SJCRH30 (cell line): ENCODE measurements around the gene LSAMP. TPM values are rescaled to one million over a fixed set of nuclear protein-coding genes. Genes with fewer than 3 reads are reported as not detected.

Source experiments
- DNase-seq, 2 experiments: peaks; one replicate each; pipeline ENCODE4 v3.0.0-alpha.2; 2015 to 2020
- H3K27ac ChIP-seq: fragments of 250-450 bp; sonication (Bioruptor Pico); 2 replicates; pipeline ENCODE4 v1.5.1; 2020; ENCODE audit warnings: mild to moderate bottlenecking, moderate library complexity
- H3K27me3 ChIP-seq: fragments of 250-450 bp; sonication (Bioruptor Pico); 2 replicates; pipeline ENCODE4 v1.5.1; 2020; ENCODE audit warnings: mild to moderate bottlenecking, moderate library complexity
- H3K36me3 ChIP-seq: fragments of 250-450 bp; sonication (Bioruptor Pico); 2 replicates; pipeline ENCODE4 v1.5.1; 2020; ENCODE audit warnings: mild to moderate bottlenecking, moderate library complexity
- H3K4me1 ChIP-seq: fragments of 250-450 bp; sonication (Bioruptor Pico); 2 replicates; pipeline ENCODE4 v1.5.1; 2020; ENCODE audit warnings: mild to moderate bottlenecking, moderate library complexity
- H3K4me3 ChIP-seq: fragments of 250-450 bp; sonication (Bioruptor Pico); 2 replicates; pipeline ENCODE4 v1.5.1; 2020; ENCODE audit warnings: mild to moderate bottlenecking, moderate library complexity
- H3K9me3 ChIP-seq: fragments of 250-450 bp; sonication (Bioruptor Pico); replicated peaks from 2 replicates; pipeline ENCODE4 v1.5.1; 2020; ENCODE audit warnings: mild to moderate bottlenecking, moderate library complexity
- total RNA-seq: library from RNA; depleted of rRNA; stranded (reverse); fragments of >200 nt; shearing (Covaris generic); gene quantifications from 2 replicates; pipeline ENCODE4 v1.2.3, GENCODE V29; 2014

Gene LSAMP
- total RNA-seq, 1 experiment from 2014 or later = 0.02 TPM

- Histone ChIP-seq H3K4me1 (peaks cover 19% of the 10 kb centered on the region), H3K36me3 (no peaks in the 10 kb centered on the region), H3K9me3 (0 out of 2 replicates have a peak, but pooled peaks cover 9% of the 10 kb centered on the region), H3K27ac (peak overlapping the region; percentile 81), H3K4me3 (peak overlapping the region; percentile 7), H3K27me3 (no peaks in the 10 kb centered on the region)
- peak; percentile 41 to 81 for DNase-seq
These were observed 296.1 kb downstream of the LSAMP start for GRCh38 chr3:116148881-116149851.

GRCh38 chr3:116145613-116146012 lies 299.7 kb downstream of the LSAMP start:
- no peaks in the 10 kb centered on the region for H3K36me3 ChIP-seq
- no peaks in the 10 kb centered on the region for H3K27me3 ChIP-seq
- H3K4me1 ChIP-seq = peaks cover 19% of the 10 kb centered on the region
- no peak for DNase-seq
- 0 out of 2 replicates have a peak, but pooled peaks cover 9% of the 10 kb centered on the region for H3K9me3 ChIP-seq
- no peak overlapping the region for H3K27ac ChIP-seq
- no peak overlapping the region for H3K4me3 ChIP-seq

- Histone ChIP-seq H3K4me3 (no peak overlapping the region), H3K27ac (no peak overlapping the region), H3K36me3 (no peaks in the 10 kb centered on the region), H3K27me3 (no peaks in the 10 kb centered on the region), H3K9me3 (0 out of 2 replicates have a peak, but pooled peaks cover 9% of the 10 kb centered on the region), H3K4me1 (no peaks in the 10 kb centered on the region)
- peak in 1 of 2 experiments; percentile 12 for DNase-seq
These were observed 303.6 kb downstream of the LSAMP start for GRCh38 chr3:116141724-116142123.

- Histone ChIP-seq H3K36me3 (no peaks in the 10 kb centered on the region), H3K4me3 (no peak overlapping the region), H3K27ac (no peak overlapping the region), H3K4me1 (no peaks in the 10 kb centered on the region), H3K9me3 (no peaks in the 10 kb centered on the region), H3K27me3 (no peaks in the 10 kb centered on the region)
- peak in 1 of 2 experiments; percentile 54 for DNase-seq
These were observed 305.1 kb downstream of the LSAMP start for GRCh38 chr3:116140100-116140689.

- H3K27ac ChIP-seq = no peak overlapping the region
- H3K9me3 ChIP-seq = no peaks in the 10 kb centered on the region
- no peaks in the 10 kb centered on the region for H3K36me3 ChIP-seq
- DNase-seq = peak in 1 of 2 experiments; percentile 14
- H3K27me3 ChIP-seq = no peaks in the 10 kb centered on the region
- no peak overlapping the region for H3K4me3 ChIP-seq
- H3K4me1 ChIP-seq = no peaks in the 10 kb centered on the region
These were observed 305.6 kb downstream of the LSAMP start for GRCh38 chr3:116139641-116140040.

GRCh38 chr3:116135457-116136085 lies 309.7 kb downstream of the LSAMP start:
- no peak for DNase-seq

GRCh38 chr3:116129187-116129946 lies 315.9 kb downstream of the LSAMP start:
- no peak overlapping the region for H3K27ac ChIP-seq
- no peak for DNase-seq
- H3K36me3 ChIP-seq = no peaks in the 10 kb centered on the region
- no peaks in the 10 kb centered on the region for H3K9me3 ChIP-seq
- H3K4me1 ChIP-seq = no peaks in the 10 kb centered on the region
- no peak overlapping the region for H3K4me3 ChIP-seq
- H3K27me3 ChIP-seq = no peaks in the 10 kb centered on the region

More at GRCh38 chr3:116135457-116136085, 309.7 kb downstream of the LSAMP start:
- Histone ChIP-seq H3K4me1 (no peaks in the 10 kb centered on the region), H3K27ac (no peak overlapping the region), H3K36me3 (no peaks in the 10 kb centered on the region), H3K4me3 (no peak overlapping the region), H3K27me3 (no peaks in the 10 kb centered on the region), H3K9me3 (no peaks in the 10 kb centered on the region)

- H3K36me3 ChIP-seq = no peaks in the 10 kb centered on the region
These were observed 317.8 kb downstream of the LSAMP start for GRCh38 chr3:116127464-116127863.

GRCh38 chr3:116124166-116124565 lies 321.1 kb downstream of the LSAMP start:
- Histone ChIP-seq H3K9me3 (no peaks in the 10 kb centered on the region), H3K27me3 (no peaks in the 10 kb centered on the region), H3K36me3 (no peaks in the 10 kb centered on the region), H3K4me1 (no peaks in the 10 kb centered on the region), H3K27ac (no peak overlapping the region), H3K4me3 (no peak overlapping the region)
- DNase-seq = no peak

More at GRCh38 chr3:116127464-116127863, 317.8 kb downstream of the LSAMP start:
- no peak overlapping the region for H3K27ac ChIP-seq
- H3K9me3 ChIP-seq = no peaks in the 10 kb centered on the region
- H3K4me3 ChIP-seq = no peak overlapping the region
- no peaks in the 10 kb centered on the region for H3K27me3 ChIP-seq
- no peak for DNase-seq
- no peaks in the 10 kb centered on the region for H3K4me1 ChIP-seq

GRCh38 chr3:116118475-116119169 lies 326.7 kb downstream of the LSAMP start:
- no peaks in the 10 kb centered on the region for H3K9me3 ChIP-seq
- H3K4me1 ChIP-seq = no peaks in the 10 kb centered on the region
- H3K4me3 ChIP-seq = no peak overlapping the region
- DNase-seq = no peak
- H3K27ac ChIP-seq = no peak overlapping the region
- H3K36me3 ChIP-seq = no peaks in the 10 kb centered on the region
- no peaks in the 10 kb centered on the region for H3K27me3 ChIP-seq

GRCh38 chr3:116114586-116114985 lies 330.7 kb downstream of the LSAMP start:
- Histone ChIP-seq H3K27me3 (no peaks in the 10 kb centered on the region), H3K9me3 (no peaks in the 10 kb centered on the region), H3K4me1 (no peaks in the 10 kb centered on the region), H3K36me3 (no peaks in the 10 kb centered on the region), H3K27ac (no peak overlapping the region), H3K4me3 (no peak overlapping the region)
- no peak for DNase-seq

GRCh38 chr3:116112696-116113095 lies 332.6 kb downstream of the LSAMP start:
- Histone ChIP-seq H3K27ac (no peak overlapping the region), H3K36me3 (no peaks in the 10 kb centered on the region), H3K4me1 (no peaks in the 10 kb centered on the region), H3K27me3 (no peaks in the 10 kb centered on the region), H3K4me3 (no peak overlapping the region), H3K9me3 (no peaks in the 10 kb centered on the region)
- DNase-seq = no peak

GRCh38 chr3:116111765-116112164 lies 333.5 kb downstream of the LSAMP start:
- Histone ChIP-seq H3K27me3 (no peaks in the 10 kb centered on the region), H3K4me1 (no peaks in the 10 kb centered on the region), H3K36me3 (no peaks in the 10 kb centered on the region), H3K4me3 (no peak overlapping the region), H3K9me3 (no peaks in the 10 kb centered on the region), H3K27ac (no peak overlapping the region)
- no peak for DNase-seq
